ENCODE measurements around the gene MEIOSIN. TPM values are rescaled to one million over a fixed set of nuclear protein-coding genes. Genes with fewer than 3 reads are reported as not detected.

MEIOSIN gene
- total RNA-seq, 1 donor from 2014 or later = not detected

DNA sequence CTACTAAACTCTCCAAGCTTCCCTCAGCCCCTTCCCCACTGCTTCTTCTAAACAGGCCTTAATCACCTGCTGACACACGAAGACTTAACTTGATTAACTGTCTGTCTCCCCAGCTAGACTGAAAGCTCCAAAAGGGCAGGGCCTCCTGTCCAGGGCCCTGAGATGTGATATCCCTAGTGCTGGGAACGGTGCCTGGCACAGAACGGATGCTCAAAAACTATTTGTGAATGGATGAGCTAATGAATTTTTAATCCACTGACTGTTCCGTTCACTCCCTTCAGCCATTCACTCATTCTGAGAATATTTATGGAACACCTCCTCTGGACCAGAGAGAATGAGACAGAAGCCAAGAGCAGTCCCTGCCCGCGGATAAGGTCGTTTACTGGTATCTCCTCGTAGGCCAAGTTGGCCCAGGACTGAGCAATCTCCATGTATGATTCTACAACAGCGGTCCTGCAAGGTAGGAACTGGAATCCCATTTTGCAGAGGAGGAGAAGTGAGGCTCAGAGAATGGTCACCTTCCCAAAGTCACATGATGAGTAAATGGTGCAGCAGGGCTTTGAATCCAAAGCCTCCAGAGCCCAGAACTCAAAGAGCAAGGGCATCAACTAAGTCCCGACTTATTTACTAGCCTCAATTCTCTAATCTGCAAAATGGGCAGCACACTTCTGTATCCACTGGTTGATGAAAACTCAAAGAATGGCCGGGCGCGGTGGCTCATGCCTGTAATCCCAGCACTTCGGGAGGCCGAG is 56.0 kb downstream of the MEIOSIN start:
- TF ChIP-seq, protein P1, sequence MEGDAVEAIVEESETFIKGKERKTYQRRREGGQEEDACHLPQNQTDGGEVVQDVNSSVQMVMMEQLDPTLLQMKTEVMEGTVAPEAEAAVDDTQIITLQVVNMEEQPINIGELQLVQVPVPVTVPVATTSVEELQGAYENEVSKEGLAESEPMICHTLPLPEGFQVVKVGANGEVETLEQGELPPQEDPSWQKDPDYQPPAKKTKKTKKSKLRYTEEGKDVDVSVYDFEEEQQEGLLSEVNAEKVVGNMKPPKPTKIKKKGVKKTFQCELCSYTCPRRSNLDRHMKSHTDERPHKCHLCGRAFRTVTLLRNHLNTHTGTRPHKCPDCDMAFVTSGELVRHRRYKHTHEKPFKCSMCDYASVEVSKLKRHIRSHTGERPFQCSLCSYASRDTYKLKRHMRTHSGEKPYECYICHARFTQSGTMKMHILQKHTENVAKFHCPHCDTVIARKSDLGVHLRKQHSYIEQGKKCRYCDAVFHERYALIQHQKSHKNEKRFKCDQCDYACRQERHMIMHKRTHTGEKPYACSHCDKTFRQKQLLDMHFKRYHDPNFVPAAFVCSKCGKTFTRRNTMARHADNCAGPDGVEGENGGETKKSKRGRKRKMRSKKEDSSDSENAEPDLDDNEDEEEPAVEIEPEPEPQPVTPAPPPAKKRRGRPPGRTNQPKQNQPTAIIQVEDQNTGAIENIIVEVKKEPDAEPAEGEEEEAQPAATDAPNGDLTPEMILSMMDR (IDR thresholded peaks at IDR 0.05; ENCODE audit: insufficient read depth, low read length, severe bottlenecking) = no peak
- Histone ChIP-seq H3K4me3 (ENCODE audit: low read depth, low read length) (no peak overlapping the region), H3K36me3 (ENCODE audit: control insufficient read depth, insufficient read depth, low read length) (peaks cover 18% of the 10 kb centered on the region), H3K27me3 (ENCODE audit: control insufficient read depth, insufficient read depth, low read length) (no peaks in the 10 kb centered on the region)
- DNase-seq (ENCODE audit: low read depth) = no peak
- FAIRE-seq = no peak

DNA sequence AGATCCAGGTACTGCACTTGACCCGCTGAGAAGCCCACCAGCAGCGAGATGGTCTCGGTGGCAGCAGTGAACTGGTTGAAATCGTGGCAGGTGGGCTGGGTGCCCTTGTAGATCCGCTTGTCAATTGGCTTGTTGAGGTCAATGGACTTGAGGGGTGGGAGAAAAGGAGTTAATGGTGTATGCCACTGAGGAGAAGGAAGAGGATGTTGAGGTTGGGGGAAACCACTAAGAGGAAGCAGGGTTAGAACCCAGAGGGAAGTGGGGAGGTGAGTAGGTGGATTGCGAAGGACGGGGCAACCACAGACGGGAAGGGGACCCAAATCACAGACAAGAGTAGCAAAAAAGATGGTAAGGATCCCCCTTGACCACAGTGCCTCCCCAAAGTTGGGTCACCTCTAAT is 57.7 kb downstream of the MEIOSIN start:
- Histone ChIP-seq H3K36me3 (ENCODE audit: control insufficient read depth, insufficient read depth, low read length) (peaks cover 14% of the 10 kb centered on the region), H3K27me3 (ENCODE audit: control insufficient read depth, insufficient read depth, low read length) (no peaks in the 10 kb centered on the region), H3K4me3 (ENCODE audit: low read depth, low read length) (no peak overlapping the region)
- no peak for DNase-seq (ENCODE audit: low read depth)
- TF ChIP-seq, protein P1 (IDR thresholded peaks at IDR 0.05; ENCODE audit: insufficient read depth, low read length, severe bottlenecking) = no peak
- FAIRE-seq = peak; percentile 91

DNA sequence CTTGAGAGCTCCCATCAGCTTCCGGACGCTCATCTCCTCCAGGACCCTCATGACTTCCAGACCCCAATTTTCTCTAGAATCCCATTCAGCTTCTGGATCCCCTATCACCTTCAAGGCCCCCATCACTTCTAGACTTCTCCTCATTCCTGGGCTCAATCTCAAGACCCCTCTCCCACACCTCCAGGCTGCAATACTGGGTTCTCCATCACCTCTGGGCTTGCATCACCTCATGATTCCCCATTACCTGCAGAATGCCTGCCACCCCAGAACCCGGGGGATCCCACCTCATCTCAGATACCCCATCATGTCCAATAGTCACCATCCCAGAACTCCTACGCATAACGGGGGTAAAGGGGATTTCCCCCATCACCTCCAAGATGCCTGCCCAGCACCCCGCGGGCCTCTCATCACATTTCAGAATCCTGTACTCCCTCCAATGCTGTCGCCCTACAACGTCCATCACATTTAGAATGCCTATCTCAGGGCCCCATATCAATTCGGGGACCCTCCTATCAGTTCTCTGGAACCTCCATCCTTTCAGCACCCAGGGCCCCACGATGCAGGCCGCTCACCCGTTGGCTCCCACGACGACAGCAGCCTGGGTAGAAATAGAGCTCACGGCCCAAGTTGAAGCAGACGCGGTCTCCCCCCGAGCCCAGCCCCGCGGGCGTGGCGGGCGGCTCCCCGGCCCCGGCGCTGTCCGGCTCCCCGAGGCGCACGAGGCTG is 58.7 kb downstream of the MEIOSIN start:
- Histone ChIP-seq H3K36me3 (ENCODE audit: control insufficient read depth, insufficient read depth, low read length) (peaks cover 10% of the 10 kb centered on the region), H3K4me3 (ENCODE audit: low read depth, low read length) (peak overlapping the region; percentile 80), H3K27me3 (ENCODE audit: control insufficient read depth, insufficient read depth, low read length) (no peaks in the 10 kb centered on the region)
- FAIRE-seq = no peak
- no peak for DNase-seq (ENCODE audit: low read depth)
- TF ChIP-seq, protein P1 (IDR thresholded peaks at IDR 0.05; ENCODE audit: insufficient read depth, low read length, severe bottlenecking) = no peak

DNA sequence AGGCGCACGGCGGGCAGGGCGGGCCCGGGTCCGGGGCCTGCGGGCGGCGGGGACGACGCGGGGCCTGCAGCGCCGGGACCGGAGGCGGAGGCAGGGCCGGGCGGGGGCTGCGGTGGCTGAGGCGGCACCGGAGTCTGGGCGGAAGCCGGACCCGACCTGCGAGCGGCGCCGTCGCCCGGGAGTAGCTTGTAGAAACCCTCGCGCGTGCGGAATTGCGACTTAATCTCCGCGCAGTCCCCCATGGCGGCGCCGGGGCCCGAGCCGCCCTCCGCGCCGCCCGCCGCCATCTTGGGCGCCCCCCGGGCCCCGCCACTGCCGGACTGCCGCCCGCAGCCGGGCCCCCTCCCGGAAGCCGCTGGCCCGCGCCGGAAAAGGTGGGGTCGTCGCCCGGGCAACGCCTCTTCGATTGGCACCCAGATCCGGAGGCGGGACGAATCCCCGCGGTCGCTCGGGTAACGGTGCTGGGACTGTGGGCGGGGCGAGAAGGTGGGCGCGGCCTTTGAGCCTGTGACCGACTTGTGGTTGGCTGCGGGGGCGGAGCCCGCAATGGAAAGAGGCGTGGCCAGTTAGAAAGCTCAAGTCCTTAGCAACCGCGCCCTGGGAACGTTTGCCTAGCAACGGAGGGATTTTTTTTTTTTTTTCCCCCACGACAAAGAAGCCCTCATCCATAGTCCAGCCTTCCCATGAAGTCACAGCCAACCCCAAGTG is 59.4 kb downstream of the MEIOSIN start, which contains the start of gene DMWD:
TSS of gene DMWD (minus strand) at position 376 of the 708 bp plus-strand sequence. CDS start at position 287, 89 bp downstream.
- peaks cover 7% of the 10 kb centered on the region for H3K36me3 ChIP-seq (ENCODE audit: control insufficient read depth, insufficient read depth, low read length)
- DNase-seq (ENCODE audit: low read depth) (peak; percentile 93), FAIRE-seq (peak; percentile 58)
- no peaks in the 10 kb centered on the region for H3K27me3 ChIP-seq (ENCODE audit: control insufficient read depth, insufficient read depth, low read length)
- peak within 1 kb of the TSS; percentile 80 for H3K4me3 ChIP-seq (ENCODE audit: low read depth, low read length)
- TF ChIP-seq, protein P1 (IDR thresholded peaks at IDR 0.05; ENCODE audit: insufficient read depth, low read length, severe bottlenecking) = no peak

DNA sequence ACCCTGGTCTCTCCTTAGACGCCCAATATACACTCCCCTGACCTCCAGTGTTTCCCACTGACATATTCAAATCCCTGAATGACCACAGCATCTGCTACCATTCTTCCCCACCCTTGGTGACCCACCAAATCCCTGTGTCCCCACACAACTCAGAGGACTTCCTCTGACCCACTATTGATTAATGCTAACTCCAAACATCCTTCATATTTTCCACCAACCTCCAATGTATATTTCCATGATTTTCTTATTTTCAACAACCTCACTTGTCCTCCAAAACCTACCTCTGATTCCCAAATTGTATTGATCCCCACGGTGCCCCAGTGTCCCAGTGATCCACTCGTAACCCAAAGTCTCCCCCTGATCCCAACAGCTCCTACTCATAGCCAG is 59.9 kb downstream of the MEIOSIN start:
- DNase-seq (ENCODE audit: low read depth) (no peak), FAIRE-seq (no peak)
- Histone ChIP-seq H3K4me3 (ENCODE audit: low read depth, low read length) (no peak overlapping the region), H3K36me3 (ENCODE audit: control insufficient read depth, insufficient read depth, low read length) (peaks cover 7% of the 10 kb centered on the region), H3K27me3 (ENCODE audit: control insufficient read depth, insufficient read depth, low read length) (no peaks in the 10 kb centered on the region)
- TF ChIP-seq, protein P1 (IDR thresholded peaks at IDR 0.05; ENCODE audit: insufficient read depth, low read length, severe bottlenecking) = no peak
